ENCODE measurements around the gene CSNK2A1.

CSNK2A1 gene

DNA sequence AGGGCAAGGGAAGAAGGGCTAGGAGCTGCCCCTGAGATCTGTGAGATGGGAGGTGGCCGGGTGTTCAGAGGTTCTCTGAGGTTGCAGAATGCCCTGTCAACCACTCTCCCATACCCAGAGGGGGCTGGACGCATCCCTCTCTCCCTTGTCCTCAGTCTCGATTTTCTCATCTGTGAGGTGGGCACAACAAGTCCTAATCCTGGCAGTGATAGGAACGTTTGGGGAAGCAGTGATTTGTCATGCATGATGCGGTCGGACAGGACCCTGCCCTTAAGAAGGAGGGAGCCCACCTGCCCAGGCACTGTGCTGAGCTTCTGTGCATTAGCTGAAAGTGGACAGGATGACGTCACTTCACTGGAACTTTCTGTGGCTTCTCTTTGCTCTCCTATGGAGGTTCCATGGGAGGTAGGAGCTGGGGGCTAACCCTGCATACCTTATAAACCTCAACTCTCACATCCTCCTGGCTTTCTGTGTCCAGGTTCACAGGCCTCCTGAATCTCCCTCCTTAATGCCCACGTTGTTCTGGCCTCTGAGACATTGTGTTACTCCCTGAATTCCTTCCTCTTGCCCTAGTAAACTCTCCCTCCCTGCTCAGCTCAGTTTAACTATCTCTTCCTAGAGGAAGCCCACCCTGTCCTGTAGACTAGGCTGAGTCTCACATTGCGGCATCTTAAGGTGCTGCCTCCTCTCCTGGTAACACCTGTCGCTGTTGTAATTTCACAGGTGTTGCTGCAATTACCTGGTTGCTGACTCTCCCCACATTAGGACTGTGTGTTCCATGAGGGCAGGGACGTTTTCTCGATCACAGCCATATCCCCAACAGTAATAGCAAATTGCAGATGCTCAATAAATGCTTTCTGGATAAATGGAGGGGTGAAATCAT, 30.1 kb upstream of the CSNK2A1 start:
- no peaks in the 10 kb centered on the region for H3K4me1 ChIP-seq (ENCODE audit: low read length)
- H3K27me3 ChIP-seq (ENCODE audit: low read depth, low read length), result peaks cover 27% of the 10 kb centered on the region
- no peaks in the 10 kb centered on the region for H3K79me2 ChIP-seq (ENCODE audit: low read length)
- no peak overlapping the region for H3K4me2 ChIP-seq (ENCODE audit: low read length)
- no peak overlapping the region for H3K4me3 ChIP-seq (ENCODE audit: low read length)
- no peaks in the 10 kb centered on the region for H3K9me3 ChIP-seq (ENCODE audit: insufficient read depth, low read length)
- no peak overlapping the region for H2AFZ ChIP-seq (ENCODE audit: low read depth, low read length)
- H3K9ac ChIP-seq (ENCODE audit: low read length), result no peak overlapping the region
- no peak overlapping the region for H3K27ac ChIP-seq (ENCODE audit: low read length)
- H3K36me3 ChIP-seq (replicated peaks; ENCODE audit: low read depth, low read length), result no peaks in the 10 kb centered on the region
- no peak for TF ChIP-seq EZH2phosphoT487 (IDR thresholded peaks at IDR 0.05; ENCODE audit: low read depth)
- TF ChIP-seq, protein P1, sequence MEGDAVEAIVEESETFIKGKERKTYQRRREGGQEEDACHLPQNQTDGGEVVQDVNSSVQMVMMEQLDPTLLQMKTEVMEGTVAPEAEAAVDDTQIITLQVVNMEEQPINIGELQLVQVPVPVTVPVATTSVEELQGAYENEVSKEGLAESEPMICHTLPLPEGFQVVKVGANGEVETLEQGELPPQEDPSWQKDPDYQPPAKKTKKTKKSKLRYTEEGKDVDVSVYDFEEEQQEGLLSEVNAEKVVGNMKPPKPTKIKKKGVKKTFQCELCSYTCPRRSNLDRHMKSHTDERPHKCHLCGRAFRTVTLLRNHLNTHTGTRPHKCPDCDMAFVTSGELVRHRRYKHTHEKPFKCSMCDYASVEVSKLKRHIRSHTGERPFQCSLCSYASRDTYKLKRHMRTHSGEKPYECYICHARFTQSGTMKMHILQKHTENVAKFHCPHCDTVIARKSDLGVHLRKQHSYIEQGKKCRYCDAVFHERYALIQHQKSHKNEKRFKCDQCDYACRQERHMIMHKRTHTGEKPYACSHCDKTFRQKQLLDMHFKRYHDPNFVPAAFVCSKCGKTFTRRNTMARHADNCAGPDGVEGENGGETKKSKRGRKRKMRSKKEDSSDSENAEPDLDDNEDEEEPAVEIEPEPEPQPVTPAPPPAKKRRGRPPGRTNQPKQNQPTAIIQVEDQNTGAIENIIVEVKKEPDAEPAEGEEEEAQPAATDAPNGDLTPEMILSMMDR (IDR thresholded peaks at IDR 0.05; ENCODE audit: low read depth, low read length), result no peak
- H4K20me1 ChIP-seq (ENCODE audit: insufficient read depth, low read length), result no peaks in the 10 kb centered on the region

DNA sequence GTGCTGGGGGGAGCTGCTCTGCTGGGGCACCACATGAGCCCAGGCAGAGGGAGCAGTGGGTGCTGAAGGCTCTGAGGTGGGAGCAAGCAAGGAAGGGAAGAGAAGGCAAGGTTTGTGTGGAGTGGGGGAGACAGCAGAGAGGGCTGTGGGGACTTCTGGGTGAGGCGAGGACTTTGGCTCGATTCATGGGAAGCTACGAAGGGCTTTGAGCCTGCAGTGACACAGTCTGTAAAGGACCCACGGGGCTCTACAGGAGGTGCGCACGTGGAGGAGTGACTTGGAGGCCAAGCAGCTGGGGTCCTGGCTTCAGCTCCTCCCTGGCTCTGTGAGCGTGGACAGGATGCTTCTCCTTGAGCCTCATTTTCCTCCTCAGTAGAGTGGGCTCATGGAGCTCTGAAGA, 29.1 kb upstream of the CSNK2A1 start:
- Histone ChIP-seq H3K9me3 (ENCODE audit: insufficient read depth, low read length) (no peaks in the 10 kb centered on the region), H3K4me3 (ENCODE audit: low read length) (no peak overlapping the region), H3K79me2 (ENCODE audit: low read length) (no peaks in the 10 kb centered on the region), H3K36me3 (replicated peaks; ENCODE audit: low read depth, low read length) (no peaks in the 10 kb centered on the region), H2AFZ (ENCODE audit: low read depth, low read length) (no peak overlapping the region), H3K27me3 (ENCODE audit: low read depth, low read length) (peaks cover 28% of the 10 kb centered on the region), H3K4me1 (ENCODE audit: low read length) (no peaks in the 10 kb centered on the region), H3K9ac (ENCODE audit: low read length) (no peak overlapping the region), H3K4me2 (ENCODE audit: low read length) (no peak overlapping the region), H3K27ac (ENCODE audit: low read length) (no peak overlapping the region), H4K20me1 (ENCODE audit: insufficient read depth, low read length) (no peaks in the 10 kb centered on the region)
- no peak for TF ChIP-seq EZH2phosphoT487 (IDR thresholded peaks at IDR 0.05; ENCODE audit: low read depth)
- TF ChIP-seq, protein P1 (IDR thresholded peaks at IDR 0.05; ENCODE audit: low read depth, low read length), result no peak

- no peak overlapping the region for H3K9ac ChIP-seq (ENCODE audit: low read length)
- no peak overlapping the region for H2AFZ ChIP-seq (ENCODE audit: low read depth, low read length)
- no peak overlapping the region for H3K4me3 ChIP-seq (ENCODE audit: low read length)
- no peak overlapping the region for H3K4me2 ChIP-seq (ENCODE audit: low read length)
- H3K27me3 ChIP-seq (ENCODE audit: low read depth, low read length), result peaks cover 28% of the 10 kb centered on the region
- H3K36me3 ChIP-seq (replicated peaks; ENCODE audit: low read depth, low read length), result no peaks in the 10 kb centered on the region
- TF ChIP-seq, protein P1 (IDR thresholded peaks at IDR 0.05; ENCODE audit: low read depth, low read length), result no peak
- TF ChIP-seq EZH2phosphoT487 (IDR thresholded peaks at IDR 0.05; ENCODE audit: low read depth), result no peak
- no peak overlapping the region for H3K27ac ChIP-seq (ENCODE audit: low read length)
- no peaks in the 10 kb centered on the region for H3K9me3 ChIP-seq (ENCODE audit: insufficient read depth, low read length)
- H3K4me1 ChIP-seq (ENCODE audit: low read length), result no peaks in the 10 kb centered on the region
- no peaks in the 10 kb centered on the region for H4K20me1 ChIP-seq (ENCODE audit: insufficient read depth, low read length)
- no peaks in the 10 kb centered on the region for H3K79me2 ChIP-seq (ENCODE audit: low read length)
Measured at GRCh38 chr20:571754-572441, 28.3 kb upstream of the CSNK2A1 start.

- peaks cover 19% of the 10 kb centered on the region for H3K27me3 ChIP-seq (ENCODE audit: low read depth, low read length)
- H3K9me3 ChIP-seq (ENCODE audit: insufficient read depth, low read length), result no peaks in the 10 kb centered on the region
- no peaks in the 10 kb centered on the region for H3K79me2 ChIP-seq (ENCODE audit: low read length)
- H2AFZ ChIP-seq (ENCODE audit: low read depth, low read length), result no peak overlapping the region
- H3K4me3 ChIP-seq (ENCODE audit: low read length), result no peak overlapping the region
- no peak overlapping the region for H3K9ac ChIP-seq (ENCODE audit: low read length)
- H3K36me3 ChIP-seq (replicated peaks; ENCODE audit: low read depth, low read length), result no peaks in the 10 kb centered on the region
- no peak overlapping the region for H3K4me2 ChIP-seq (ENCODE audit: low read length)
- TF ChIP-seq, protein P1 (IDR thresholded peaks at IDR 0.05; ENCODE audit: low read depth, low read length), result no peak
- TF ChIP-seq EZH2phosphoT487 (IDR thresholded peaks at IDR 0.05; ENCODE audit: low read depth), result no peak
- no peaks in the 10 kb centered on the region for H3K4me1 ChIP-seq (ENCODE audit: low read length)
- H3K27ac ChIP-seq (ENCODE audit: low read length), result no peak overlapping the region
- H4K20me1 ChIP-seq (ENCODE audit: insufficient read depth, low read length), result no peaks in the 10 kb centered on the region
Measured at GRCh38 chr20:568673-569415, 25.3 kb upstream of the CSNK2A1 start.
